KOPT-K1 (cell line): ENCODE results near the gene ADM5.

Source experiments
- H3K27ac ChIP-seq: fragments of 200-600 bp; sonication (generic); 2 replicates; pipeline ENCODE4 v1.5.1; 2016; ENCODE audit warnings: antibody characterized with exemption, mild to moderate bottlenecking, low read depth, low read length; ENCODE audit not compliant: poor library complexity, severe bottlenecking
- H3K36me3 ChIP-seq: fragments of 200-600 bp; sonication (generic); 2 replicates; pipeline ENCODE4 v1.5.1; 2017; ENCODE audit warnings: antibody characterized with exemption, mild to moderate bottlenecking, low read length, moderate library complexity; ENCODE audit not compliant: insufficient read depth
- H3K9me3 ChIP-seq: fragments of 200-600 bp; sonication (generic); 2 replicates; pipeline ENCODE4 v1.5.1; 2017; ENCODE audit warnings: antibody characterized with exemption, low read length, mild to moderate bottlenecking; ENCODE audit not compliant: insufficient read depth, poor library complexity, severe bottlenecking

ADM5 gene

DNA sequence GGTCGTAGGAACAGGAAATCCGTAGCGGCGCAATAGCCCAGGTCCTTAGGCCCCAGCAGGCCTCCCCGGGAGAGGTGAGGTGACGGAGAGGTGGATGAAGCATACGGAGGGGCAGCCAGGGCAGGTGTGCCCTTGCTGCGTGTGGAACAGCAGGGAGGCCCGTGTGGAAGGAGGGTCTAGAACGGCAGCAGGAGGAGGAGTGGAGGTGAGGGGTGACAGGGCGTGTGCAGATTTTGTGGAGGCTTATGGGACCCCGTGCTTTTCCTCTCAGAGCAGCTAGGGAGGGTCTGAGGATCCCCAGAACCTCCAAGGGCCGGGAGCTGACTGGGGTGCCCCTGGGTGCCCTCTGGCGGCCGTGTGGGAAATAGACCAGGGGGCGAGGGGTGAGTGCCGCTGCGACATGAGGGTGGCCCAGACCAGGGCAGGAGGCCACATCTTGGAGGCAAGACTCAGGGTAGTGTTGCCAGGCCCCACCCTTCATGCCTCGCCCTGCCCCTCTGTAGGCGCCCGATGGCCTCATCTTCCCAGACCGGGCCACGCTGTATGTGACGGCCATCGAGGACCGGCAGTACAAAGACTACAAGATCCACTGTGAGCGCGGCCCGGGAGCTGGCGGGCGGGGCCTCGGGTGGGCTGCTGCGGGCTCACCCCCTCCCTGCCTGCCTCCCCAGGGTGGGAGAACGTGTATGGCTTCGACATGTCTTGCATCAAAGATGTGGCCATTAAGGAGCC is 5.0 kb upstream of the ADM5 start:
- no peak overlapping the region for H3K27ac ChIP-seq
- H3K36me3 ChIP-seq: peaks cover 95% of the 10 kb centered on the region
- H3K9me3 ChIP-seq: no peaks in the 10 kb centered on the region

DNA sequence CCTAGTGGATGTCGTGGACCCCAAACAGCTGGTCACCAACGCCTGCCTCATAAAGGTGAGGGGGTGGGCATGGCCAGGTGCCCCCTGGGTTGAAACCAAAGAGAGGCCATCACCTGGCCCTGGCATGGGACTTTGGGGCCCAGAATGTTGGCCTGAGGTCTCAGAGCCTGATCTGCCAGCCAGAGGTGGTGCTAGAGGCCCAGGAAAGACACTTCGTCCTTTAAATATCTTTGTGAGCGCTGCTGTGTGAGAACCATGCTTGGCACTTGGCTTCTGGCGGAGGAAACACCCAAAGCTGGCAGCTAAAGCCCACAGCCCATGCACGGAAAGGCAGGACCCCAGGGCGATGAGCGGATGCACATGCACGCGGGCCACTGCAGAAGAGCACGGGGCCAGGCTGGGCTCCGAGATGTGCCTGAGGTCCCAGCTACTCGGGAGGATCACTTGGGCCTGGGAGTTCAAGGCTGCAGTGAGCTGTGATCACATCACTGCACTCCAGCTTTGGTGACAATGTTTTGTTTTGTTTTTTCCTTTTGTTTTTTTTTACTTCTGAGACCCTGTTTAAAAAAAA is 4.3 kb upstream of the ADM5 start:
- H3K36me3 ChIP-seq: peaks cover 99% of the 10 kb centered on the region
- H3K27ac ChIP-seq: no peak overlapping the region
- no peaks in the 10 kb centered on the region for H3K9me3 ChIP-seq

DNA sequence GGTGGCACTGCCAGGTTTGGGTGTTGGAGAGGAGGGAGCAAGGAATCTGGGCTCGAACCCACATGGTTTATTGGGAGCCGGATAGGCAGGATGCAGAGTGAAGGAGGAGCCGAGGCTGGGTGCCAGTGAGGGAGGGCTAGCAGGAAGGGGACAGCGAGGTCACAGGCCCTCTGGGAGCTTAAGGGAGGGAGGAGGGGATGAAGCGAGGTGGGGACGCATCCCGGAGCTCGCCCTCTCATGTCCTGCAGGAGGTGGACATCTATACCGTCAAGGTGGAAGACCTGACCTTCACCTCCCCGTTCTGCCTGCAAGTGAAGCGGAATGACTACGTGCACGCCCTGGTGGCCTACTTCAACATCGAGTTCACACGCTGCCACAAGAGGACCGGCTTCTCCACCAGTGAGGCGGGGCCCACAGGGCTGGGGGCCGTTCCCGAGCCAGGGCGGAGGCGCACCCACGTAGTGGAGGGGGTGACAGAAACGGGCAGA is 3.5 kb upstream of the ADM5 start:
- H3K27ac ChIP-seq: no peak overlapping the region
- peaks cover 98% of the 10 kb centered on the region for H3K36me3 ChIP-seq
- H3K9me3 ChIP-seq: no peaks in the 10 kb centered on the region

DNA sequence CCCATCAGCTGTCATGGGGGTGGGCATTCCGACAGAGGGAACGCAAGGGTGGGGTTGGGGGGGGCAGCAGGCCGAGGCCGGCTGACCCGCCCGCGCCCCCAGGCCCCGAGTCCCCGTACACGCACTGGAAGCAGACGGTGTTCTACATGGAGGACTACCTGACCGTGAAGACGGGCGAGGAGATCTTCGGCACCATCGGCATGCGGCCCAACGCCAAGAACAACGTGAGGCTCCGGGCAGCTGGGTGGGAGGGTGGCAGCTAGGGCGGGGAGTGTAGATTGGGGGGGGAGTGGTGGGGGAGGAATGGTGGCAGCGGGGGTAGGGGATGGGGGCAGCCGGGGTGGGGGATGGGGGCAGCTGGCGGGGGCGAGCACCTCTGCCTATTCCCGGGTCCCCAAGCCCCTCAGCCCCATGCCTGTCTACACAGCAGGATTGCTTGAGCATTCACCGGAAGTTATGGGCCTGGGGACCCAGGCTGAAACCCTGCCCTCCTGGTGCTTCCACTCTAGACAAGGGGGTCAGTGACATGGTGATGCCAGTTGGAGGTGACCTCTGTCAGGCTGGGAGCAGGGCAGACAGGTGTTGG is 2.8 kb upstream of the ADM5 start:
- H3K36me3 ChIP-seq: peaks cover 91% of the 10 kb centered on the region
- H3K9me3 ChIP-seq: no peaks in the 10 kb centered on the region
- no peak overlapping the region for H3K27ac ChIP-seq

DNA sequence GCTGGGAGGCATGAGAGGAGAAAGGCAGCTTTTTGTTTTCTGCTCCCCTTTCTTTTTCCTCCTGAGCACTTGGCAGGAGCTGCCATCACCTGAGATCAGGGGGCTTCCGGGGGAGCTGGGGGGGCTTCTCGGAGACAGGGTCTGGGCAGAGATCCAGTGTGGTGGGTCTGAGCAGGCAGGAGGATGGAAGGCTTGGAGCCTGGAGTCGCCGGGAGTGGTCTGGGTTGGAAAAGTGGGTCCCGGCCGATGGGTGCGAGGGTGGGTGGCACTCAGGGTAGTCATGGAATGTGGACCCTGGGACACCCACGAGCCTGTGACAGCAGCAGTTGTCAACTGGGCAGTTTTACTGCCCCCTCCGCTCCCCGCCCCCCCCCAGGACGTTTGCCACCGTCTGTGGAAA is 2.2 kb upstream of the ADM5 start:
- Histone ChIP-seq H3K36me3 (peaks cover 85% of the 10 kb centered on the region), H3K27ac (no peak overlapping the region)

DNA sequence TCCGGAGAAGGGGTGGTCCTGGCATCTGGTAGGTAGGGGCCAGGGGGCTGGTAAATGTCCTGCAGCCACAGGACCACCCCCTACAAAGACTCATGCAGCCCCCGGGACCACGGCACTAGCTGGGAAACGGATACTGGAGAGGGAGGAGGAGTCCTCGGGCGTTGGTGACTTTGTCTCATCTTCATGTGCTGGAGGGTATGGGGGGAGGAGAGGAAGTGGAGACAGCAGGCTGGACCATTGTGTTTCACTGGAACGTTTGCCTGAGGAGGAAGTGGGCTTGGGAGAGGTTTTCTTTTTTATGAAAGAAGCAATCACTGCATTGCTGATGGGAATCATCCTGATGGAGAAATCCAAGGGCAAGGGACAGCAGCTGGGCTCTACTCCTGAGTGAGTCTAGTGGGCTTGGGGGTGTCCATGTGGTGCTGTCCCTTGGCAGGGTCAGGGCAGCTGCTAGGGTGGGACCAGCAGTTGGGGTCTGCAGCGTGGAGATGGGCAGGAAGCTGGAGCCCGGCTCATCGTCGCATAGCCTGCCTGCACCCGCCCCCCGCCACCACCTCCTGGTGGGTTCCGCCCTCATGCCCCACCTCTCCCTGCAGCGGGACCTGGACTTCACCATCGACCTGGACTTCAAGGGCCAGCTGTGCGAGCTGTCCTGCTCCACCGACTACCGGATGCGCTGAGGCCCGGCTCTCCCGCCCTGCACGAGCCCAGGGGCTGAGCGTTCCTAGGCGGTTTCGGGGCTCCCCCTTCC is 1.7 kb upstream of the ADM5 start:
- no peak overlapping the region for H3K27ac ChIP-seq
- H3K36me3 ChIP-seq: peaks cover 79% of the 10 kb centered on the region
- no peaks in the 10 kb centered on the region for H3K9me3 ChIP-seq

More for the DNA sequence above, 2.2 kb upstream of the ADM5 start:
- no peaks in the 10 kb centered on the region for H3K9me3 ChIP-seq

DNA sequence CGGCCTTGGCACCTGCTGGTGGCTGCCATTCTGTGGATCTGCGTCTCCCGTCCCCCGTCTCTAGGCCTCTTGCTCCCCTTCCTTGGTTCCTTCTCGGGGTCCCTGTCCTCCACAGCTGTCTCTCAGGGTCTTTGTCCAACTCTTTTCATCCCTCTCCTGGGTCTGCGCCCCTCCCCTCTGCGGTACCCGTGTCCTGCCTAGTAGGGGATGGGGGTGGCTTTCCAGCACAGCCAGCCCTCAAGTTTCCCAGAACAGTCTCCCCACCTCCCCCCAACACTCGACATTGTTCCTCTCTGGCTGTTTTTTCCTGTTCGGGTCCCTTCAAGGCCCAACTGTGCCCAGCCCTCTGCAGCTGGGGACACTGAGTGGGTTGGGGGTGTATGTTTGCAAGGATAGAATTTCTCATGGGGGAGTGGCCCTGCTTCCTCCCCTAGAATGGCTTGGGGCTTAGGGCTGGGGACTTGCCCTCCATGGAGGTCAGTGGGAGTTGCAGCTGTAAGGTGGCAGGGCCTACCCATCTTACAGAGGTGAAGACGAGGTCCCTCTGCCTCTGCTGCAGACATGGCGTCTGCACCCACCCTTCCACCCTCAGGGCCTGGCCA is 762 bp upstream of the ADM5 start:
- no peak overlapping the region for H3K27ac ChIP-seq
- peaks cover 70% of the 10 kb centered on the region for H3K36me3 ChIP-seq
- no peaks in the 10 kb centered on the region for H3K9me3 ChIP-seq

DNA sequence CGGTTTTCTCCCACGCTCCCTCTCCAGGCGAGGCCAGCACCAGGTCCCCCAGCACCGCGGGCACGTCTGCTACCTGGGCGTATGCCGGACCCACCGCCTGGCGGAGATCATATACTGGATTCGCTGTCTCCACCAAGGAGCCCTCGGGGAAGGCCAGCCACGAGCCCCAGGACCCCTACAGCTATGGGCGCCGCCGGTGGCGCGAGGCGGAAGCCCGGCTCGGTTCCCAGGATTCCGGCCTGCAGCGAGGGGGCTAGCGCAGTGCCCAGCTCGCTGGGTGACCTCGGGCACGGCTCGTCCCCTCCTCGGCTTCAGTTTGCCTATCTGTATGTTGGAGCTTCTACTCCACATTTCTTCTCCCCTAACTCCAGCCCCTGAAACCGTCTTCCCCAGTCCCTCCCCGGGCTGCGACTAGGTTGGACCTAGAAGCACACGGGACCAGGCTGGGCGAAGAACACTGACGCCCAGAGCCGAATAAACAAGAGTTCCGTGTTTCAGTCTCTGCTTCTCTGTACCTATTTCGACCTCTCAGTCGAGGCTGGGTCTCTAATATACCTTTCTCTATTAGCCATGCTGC is 773 bp downstream of the ADM5 start:
- Histone ChIP-seq H3K9me3 (no peaks in the 10 kb centered on the region), H3K36me3 (peaks cover 55% of the 10 kb centered on the region), H3K27ac (no peak overlapping the region)

DNA sequence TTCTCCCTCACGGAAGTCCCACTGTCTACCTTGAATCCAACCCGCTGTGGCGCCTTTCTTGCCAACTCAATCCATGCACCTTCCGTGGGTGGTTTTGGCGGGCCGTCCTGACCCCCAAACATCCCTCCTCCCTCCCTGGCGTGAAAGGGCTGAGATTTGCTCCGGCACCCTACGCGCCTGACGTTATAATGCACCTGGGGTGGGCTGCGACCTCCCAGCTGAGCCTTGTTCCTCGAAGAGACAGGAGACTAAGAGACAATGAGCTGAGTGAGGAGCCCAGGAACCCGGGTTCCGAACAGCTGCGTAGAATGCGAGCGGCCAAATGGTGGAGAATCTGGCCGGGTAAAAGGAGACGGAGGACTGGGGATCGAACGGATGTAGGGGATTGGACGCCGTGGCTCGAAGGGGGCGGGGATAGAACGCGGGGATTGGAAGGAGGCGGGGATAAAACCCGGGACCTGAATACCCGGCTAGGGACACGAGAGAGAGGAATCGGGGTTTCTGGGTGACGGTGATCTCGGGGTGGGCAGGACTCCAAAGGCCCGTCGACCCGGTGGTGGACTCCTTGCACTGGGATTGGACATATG is 1.4 kb downstream of the ADM5 start, which contains the start of gene CPT1C:
Gene CPT1C (plus strand): TSS at position 461 of the 587 bp plus-strand sequence. CDS start 1,137 bp downstream, outside the sequence.
- Histone ChIP-seq H3K9me3 (no peaks in the 10 kb centered on the region), H3K36me3 (peaks cover 49% of the 10 kb centered on the region), H3K27ac (no peak within 1 kb of the TSS)

DNA sequence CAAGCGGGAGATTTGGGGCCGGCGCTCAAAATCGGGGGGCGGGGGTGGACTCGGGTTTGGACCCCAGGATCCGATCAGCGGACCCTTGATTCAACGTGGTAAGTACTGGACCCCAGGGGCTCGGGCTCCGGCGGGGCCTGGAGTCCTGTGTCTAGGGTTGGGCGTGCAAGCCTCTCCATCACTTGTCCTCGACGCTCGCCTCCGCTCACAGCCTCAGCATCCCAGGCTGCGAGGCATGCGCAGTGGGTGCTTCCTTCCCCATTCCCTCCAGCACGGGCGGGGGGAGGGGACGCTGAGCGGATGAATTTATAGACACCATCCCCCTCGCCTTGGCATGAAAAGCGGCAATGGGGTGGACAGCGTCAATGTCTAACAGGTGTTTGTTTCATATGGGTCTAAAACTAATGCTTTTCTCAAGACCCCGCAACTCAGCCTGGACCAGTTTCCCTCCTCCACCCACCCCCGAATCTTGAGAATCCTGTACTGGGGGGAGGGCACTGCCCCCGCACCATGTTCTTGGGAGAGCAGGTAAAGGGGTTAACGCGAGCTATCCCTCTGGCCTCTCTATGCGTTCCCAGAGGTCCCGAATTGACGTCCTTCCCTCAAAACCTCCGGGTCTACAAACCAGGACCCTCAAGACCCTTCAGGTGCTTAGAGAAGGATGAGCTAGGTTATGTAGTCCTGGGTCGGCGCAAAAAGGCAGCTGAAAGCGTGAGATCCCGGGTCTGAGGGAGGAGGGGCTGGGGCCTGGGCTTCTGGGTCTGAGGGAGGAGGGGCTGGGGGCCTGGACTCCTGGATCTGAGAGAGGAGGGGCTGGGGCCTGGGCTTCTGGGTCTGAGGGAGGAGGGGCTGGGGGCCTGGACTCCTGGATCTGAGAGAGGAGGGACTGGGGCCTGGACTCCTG is 2.1 kb downstream of the ADM5 start:
- Histone ChIP-seq H3K9me3 (no peaks in the 10 kb centered on the region), H3K27ac (no peak overlapping the region), H3K36me3 (peaks cover 42% of the 10 kb centered on the region)

DNA sequence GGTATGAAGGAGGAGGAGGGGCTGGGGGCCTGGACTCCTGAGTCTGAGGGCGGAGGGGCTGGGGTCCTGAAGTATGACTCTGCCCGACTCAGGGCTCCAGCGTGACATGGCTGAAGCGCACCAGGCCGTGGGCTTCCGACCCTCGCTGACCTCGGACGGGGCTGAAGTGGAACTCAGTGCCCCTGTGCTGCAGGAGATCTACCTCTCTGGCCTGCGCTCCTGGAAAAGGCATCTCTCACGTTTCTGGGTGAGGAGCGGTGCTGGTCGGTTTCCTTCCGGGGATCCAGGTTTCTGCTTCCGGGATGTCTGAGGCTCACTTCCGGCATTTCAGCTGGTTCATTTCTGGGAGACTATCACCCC is 2.7 kb downstream of the ADM5 start:
- no peak overlapping the region for H3K27ac ChIP-seq

DNA sequence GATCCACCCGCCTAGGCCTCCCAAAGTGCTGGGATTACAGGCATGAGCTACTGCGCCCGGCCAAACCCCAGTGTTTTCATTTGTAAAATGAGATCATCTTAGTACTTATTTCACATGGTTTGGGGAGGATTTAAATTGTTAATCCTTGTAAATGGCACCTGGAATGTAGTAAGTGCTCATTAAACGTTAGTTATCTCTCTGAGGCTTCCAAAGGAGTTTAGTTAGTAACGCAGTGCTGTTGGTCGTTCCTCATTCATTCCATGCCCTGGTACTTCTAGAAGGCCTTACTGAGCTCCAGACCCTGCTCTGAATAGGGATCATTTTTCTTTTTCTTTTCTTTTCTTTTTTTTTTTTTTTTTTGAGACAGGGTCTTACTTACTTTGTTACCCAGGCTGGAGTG is 6.7 kb downstream of the ADM5 start:
- H3K9me3 ChIP-seq: no peaks in the 10 kb centered on the region
- no peak overlapping the region for H3K27ac ChIP-seq
- H3K36me3 ChIP-seq: no peaks in the 10 kb centered on the region

More for the DNA sequence above, 2.7 kb downstream of the ADM5 start:
- H3K9me3 ChIP-seq: no peaks in the 10 kb centered on the region
- H3K36me3 ChIP-seq: peaks cover 37% of the 10 kb centered on the region

DNA sequence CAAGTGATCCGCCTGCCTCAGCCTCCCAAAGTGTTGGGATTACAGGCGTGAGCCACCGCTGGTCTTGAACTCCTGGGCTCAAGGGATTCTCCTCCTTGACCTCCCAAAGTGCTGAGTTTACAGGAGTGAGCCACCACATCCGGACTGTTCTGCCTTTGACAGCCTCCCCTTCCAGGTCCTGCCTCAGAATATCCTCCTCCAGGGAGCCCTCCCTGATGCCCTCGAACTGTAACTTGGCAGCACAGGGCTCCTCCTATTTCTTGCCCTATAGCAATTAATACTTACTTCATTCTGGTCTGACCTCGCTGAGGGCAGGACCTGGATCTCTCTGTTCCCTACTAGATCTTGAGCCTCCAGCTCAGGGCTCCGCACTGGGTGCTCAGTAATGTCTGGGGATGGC is 7.5 kb downstream of the ADM5 start:
- H3K27ac ChIP-seq: no peak overlapping the region
- no peaks in the 10 kb centered on the region for H3K9me3 ChIP-seq
- H3K36me3 ChIP-seq: no peaks in the 10 kb centered on the region
